Omental fat pad (tissue), 4 donors: Measurements from ENCODE around the gene ATP2B1. TPM values are rescaled to one million over a fixed set of nuclear protein-coding genes. Genes with fewer than 3 reads are reported as not detected.

ENCODE experiments used
- ATAC-seq: fragments of 150-250 bp; one replicate; pipeline ENCODE4 v1.9.1; 2016; ENCODE audit warnings: mild to moderate bottlenecking, moderate library complexity; ENCODE audit not compliant: low FRiP score
- DNase-seq: peaks from one replicate; pipeline ENCODE4 v3.0.0-alpha.2; 2019; ENCODE audit warnings: low spot score
- total RNA-seq, 4 donors: library from RNA; depleted of rRNA; stranded (reverse); fragments of >200 nt; gene quantifications; one replicate each; pipeline ENCODE4 v1.1.0, GENCODE V29; 2016
- TF ChIP-seq, protein P1 (sequence below), 3 donors: fragments of 450-650 bp; IDR thresholded peaks; one replicate each; pipeline ENCODE4 v1.5.1; 2016 to 2017; ENCODE audit warnings: antibody characterized with exemption in 3 of 3, mild to moderate bottlenecking in 3 of 3, moderate library complexity in 2 of 3

The ATP2B1 gene
- total RNA-seq, 4 donors from 2014 or later, result 29.5 to 116 (median 68.4) TPM

DNA sequence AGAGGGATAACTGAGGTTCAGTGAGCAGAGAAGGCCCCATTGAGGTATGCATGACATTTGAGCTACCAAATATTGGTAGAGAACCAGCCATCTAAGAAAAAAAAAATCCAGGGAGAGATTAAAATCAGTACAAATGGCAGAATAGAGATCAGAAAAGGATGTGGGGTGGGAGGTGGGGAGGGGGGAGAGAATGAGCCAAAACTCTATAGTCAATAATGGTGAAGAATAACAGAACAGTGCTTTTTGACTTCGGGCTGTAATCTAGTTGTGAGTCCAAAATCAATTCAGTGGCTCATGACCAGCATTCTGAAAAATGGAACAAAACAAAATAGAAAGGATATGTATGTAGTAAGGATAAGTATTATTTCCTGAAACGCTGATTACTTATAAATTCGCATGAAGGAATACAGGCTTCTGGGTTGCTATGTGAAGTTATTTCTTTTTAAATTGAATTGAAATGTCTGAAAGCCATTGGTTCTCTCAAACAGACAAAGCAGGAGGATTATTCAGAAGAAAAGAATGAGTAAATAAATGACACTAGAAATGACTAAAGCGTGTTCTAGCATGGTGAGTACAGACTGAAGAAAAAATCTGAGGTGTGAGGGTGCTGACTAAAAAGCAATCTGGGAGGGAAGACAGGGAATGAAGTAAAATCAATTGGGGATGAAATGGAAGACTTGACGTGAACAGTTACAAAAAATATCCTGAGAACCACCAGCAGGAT, 72.4 kb downstream of the ATP2B1 start:
- ATAC-seq, result no peak
- DNase-seq, result no peak
- TF ChIP-seq, protein P1, sequence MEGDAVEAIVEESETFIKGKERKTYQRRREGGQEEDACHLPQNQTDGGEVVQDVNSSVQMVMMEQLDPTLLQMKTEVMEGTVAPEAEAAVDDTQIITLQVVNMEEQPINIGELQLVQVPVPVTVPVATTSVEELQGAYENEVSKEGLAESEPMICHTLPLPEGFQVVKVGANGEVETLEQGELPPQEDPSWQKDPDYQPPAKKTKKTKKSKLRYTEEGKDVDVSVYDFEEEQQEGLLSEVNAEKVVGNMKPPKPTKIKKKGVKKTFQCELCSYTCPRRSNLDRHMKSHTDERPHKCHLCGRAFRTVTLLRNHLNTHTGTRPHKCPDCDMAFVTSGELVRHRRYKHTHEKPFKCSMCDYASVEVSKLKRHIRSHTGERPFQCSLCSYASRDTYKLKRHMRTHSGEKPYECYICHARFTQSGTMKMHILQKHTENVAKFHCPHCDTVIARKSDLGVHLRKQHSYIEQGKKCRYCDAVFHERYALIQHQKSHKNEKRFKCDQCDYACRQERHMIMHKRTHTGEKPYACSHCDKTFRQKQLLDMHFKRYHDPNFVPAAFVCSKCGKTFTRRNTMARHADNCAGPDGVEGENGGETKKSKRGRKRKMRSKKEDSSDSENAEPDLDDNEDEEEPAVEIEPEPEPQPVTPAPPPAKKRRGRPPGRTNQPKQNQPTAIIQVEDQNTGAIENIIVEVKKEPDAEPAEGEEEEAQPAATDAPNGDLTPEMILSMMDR (IDR thresholded peaks at IDR 0.05), result no peak

DNA sequence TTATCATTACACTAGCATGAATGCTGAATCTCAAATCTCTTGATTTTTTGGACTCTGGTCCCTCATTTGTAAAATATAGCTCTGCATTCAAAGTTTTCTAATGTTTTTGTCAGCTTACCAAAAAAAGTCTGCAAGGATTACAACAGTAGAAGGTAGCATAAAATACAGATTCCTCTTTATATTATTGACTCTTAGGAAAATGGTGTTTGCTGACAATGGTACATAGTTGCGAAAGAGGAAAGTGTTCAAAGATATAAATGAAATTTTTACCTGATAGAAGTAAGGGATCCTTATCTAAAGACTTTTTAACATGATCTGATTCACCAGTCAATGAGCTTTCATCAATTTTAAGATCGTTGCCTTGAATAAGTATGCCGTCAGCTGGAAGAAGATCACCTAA, 74.1 kb downstream of the ATP2B1 start:
- no peak for ATAC-seq
- no peak for DNase-seq
- TF ChIP-seq, protein P1 (IDR thresholded peaks at IDR 0.05), result no peak

DNA sequence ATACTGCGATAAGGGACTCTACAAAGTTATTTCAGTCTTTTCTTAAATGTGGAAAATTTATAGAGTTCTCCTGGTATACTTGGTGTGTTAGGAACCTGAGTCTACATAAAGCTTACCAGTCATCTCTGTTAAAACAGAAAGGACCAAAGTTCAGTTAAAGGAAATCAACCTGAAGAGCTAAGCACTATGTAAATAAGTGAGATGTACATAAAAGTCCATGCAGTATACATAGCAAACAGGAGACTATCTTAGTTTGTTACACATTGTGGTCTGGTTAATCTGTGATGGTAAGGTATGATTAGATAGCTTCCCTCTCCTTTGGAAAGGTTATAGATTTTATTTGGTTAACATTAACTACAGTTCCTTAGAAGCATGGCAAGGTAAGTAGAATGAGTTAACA, 75.9 kb downstream of the ATP2B1 start:
- ATAC-seq, result no peak
- TF ChIP-seq, protein P1 (IDR thresholded peaks at IDR 0.05), result no peak

DNA sequence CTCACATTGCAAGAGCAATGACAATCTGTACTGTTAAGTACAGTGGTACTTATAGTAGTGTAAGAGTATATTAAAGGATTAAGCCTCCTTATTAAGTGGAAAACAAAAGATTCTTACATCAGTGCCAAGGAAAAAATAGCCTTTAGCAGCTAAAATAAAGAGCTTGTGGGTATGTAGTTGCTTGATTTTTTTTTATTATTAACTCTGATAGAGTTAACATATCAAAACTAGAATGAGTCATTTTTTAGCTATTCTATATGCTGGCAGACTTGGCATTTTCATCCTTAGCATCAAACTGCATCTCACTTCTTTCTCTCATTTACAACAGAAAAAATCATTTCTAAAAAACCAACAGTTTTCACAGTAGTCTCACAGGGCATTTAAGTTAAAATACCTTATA, 86.5 kb downstream of the ATP2B1 start:
- no peak for ATAC-seq
- DNase-seq, result no peak
- TF ChIP-seq, protein P1 (IDR thresholded peaks at IDR 0.05), result no peak

More for the DNA sequence above, 75.9 kb downstream of the ATP2B1 start:
- DNase-seq, result no peak

DNA sequence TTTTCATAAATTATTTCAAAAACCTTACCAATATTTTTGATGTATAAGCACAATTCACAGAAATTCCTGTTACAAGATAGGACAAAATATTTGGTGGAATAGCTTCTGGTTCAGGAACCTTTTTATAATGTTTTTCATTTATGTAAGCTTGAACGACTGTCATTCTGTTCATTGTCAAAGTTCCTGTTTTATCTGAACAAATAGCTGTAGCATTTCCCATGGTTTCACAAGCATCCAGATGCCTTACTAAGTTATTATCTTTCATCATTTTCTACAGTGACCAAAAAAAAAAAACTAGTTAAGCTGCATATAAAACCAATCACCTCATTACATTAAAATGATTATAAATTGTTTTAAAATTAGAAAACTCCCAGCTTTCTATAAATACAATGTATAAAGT, 87.1 kb downstream of the ATP2B1 start:
- ATAC-seq, result no peak
- no peak for DNase-seq
- TF ChIP-seq, protein P1 (IDR thresholded peaks at IDR 0.05), result no peak

DNA sequence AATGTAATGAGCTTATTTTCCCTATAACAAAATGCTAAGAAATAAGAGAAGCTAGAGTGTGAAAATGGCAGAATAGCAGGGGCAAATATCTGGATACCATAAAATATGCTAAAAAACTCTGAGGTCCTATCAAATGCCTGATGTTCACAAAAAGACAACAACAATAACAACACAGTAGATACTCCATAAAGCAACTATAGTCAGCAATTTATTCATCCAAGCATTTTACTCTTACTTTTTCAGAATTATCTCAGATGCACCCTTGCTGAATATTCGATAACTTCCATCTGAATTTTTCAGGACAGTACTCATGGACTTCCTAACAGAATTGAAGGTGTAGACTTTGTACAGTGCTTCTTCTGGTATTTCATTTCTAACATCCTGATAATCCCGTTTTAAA, 88.9 kb downstream of the ATP2B1 start:
- DNase-seq, result no peak
- no peak for ATAC-seq
- TF ChIP-seq, protein P1 (IDR thresholded peaks at IDR 0.05), result no peak
